Measurements from ENCODE around the gene TENM4. TPM values are rescaled to one million over a fixed set of nuclear protein-coding genes. Genes with fewer than 3 reads are reported as not detected.

The TENM4 gene
- total RNA-seq, 1 experiment from 2014 or later = 25.0 TPM

DNA sequence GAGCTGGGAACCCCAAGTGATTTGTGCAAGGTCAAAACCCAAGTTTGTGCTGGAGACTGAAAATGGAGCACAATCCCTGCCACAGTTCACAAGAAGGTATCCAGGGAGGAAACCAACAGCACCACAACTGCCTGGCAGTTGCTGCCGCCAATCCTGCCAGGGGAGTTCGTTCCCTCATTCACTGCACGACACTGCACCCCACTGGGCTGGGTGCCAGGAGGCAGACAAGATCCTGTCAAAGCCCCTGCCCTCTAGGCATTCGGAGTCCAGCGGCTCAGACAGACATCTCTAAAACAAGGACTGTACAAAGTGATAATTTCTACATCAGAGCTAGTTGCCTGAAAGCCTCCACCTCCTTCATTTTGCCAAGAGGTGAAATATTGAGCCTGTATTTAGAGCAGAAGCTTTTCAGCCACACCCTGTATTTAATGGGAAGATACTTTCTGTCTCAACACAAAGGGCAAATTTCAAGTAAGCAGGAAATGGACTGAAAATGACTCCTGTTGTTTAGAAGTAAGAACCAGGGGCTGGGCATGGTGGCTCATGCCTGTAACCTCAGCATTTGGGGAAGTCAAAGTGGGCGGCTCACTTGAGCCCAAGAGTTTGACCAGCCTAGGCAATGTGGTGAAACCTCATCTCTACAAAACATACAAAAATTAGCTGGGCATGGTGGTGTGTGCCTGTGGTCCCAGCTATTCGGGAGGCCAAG, 588.8 kb downstream of the TENM4 start:
- DNase-seq (ENCODE audit: low spot score) (no peak), ATAC-seq (no peak)
- no peak for TF ChIP-seq JAZF1 (CRISPR knock-in tag; IDR thresholded peaks at IDR 0.05)
- no peak for TF ChIP-seq SMAD3 (CRISPR knock-in tag; IDR thresholded peaks at IDR 0.05; ENCODE audit: borderline replicate concordance)
- no peak for TF ChIP-seq CREM (CRISPR knock-in tag; IDR thresholded peaks at IDR 0.05)
- TF ChIP-seq, protein P1, sequence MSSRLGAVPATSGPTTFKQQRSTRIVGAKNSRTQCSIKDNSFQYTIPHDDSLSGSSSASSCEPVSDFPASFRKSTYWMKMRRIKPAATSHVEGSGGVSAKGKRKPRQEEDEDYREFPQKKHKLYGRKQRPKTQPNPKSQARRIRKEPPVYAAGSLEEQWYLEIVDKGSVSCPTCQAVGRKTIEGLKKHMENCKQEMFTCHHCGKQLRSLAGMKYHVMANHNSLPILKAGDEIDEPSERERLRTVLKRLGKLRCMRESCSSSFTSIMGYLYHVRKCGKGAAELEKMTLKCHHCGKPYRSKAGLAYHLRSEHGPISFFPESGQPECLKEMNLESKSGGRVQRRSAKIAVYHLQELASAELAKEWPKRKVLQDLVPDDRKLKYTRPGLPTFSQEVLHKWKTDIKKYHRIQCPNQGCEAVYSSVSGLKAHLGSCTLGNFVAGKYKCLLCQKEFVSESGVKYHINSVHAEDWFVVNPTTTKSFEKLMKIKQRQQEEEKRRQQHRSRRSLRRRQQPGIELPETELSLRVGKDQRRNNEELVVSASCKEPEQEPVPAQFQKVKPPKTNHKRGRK (CRISPR knock-in tag; IDR thresholded peaks at IDR 0.05; ENCODE audit: borderline replicate concordance) = no peak
- TF ChIP-seq, protein P2, sequence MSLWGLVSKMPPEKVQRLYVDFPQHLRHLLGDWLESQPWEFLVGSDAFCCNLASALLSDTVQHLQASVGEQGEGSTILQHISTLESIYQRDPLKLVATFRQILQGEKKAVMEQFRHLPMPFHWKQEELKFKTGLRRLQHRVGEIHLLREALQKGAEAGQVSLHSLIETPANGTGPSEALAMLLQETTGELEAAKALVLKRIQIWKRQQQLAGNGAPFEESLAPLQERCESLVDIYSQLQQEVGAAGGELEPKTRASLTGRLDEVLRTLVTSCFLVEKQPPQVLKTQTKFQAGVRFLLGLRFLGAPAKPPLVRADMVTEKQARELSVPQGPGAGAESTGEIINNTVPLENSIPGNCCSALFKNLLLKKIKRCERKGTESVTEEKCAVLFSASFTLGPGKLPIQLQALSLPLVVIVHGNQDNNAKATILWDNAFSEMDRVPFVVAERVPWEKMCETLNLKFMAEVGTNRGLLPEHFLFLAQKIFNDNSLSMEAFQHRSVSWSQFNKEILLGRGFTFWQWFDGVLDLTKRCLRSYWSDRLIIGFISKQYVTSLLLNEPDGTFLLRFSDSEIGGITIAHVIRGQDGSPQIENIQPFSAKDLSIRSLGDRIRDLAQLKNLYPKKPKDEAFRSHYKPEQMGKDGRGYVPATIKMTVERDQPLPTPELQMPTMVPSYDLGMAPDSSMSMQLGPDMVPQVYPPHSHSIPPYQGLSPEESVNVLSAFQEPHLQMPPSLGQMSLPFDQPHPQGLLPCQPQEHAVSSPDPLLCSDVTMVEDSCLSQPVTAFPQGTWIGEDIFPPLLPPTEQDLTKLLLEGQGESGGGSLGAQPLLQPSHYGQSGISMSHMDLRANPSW (CRISPR knock-in tag; conservative IDR thresholded peaks at IDR 0.05; ENCODE audit: low read depth) = no peak
- TF ChIP-seq, protein P3, sequence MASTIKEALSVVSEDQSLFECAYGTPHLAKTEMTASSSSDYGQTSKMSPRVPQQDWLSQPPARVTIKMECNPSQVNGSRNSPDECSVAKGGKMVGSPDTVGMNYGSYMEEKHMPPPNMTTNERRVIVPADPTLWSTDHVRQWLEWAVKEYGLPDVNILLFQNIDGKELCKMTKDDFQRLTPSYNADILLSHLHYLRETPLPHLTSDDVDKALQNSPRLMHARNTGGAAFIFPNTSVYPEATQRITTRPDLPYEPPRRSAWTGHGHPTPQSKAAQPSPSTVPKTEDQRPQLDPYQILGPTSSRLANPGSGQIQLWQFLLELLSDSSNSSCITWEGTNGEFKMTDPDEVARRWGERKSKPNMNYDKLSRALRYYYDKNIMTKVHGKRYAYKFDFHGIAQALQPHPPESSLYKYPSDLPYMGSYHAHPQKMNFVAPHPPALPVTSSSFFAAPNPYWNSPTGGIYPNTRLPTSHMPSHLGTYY (CRISPR knock-in tag; IDR thresholded peaks at IDR 0.05) = no peak
- TF ChIP-seq ATF1 (CRISPR knock-in tag; IDR thresholded peaks at IDR 0.05) = no peak
- TF ChIP-seq, protein P4, sequence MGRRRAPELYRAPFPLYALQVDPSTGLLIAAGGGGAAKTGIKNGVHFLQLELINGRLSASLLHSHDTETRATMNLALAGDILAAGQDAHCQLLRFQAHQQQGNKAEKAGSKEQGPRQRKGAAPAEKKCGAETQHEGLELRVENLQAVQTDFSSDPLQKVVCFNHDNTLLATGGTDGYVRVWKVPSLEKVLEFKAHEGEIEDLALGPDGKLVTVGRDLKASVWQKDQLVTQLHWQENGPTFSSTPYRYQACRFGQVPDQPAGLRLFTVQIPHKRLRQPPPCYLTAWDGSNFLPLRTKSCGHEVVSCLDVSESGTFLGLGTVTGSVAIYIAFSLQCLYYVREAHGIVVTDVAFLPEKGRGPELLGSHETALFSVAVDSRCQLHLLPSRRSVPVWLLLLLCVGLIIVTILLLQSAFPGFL (CRISPR knock-in tag; IDR thresholded peaks at IDR 0.05; ENCODE audit: borderline replicate concordance) = no peak
- no peak for TF ChIP-seq CREB1 (CRISPR knock-in tag; IDR thresholded peaks at IDR 0.05)
- no peaks in the 10 kb centered on the region for H3K36me3 Mint-ChIP-seq
- CTCF ChIA-PET = interaction anchor here (1.1 kb wide), 1 partner anchor 109 kb away, joined by 3 read pairs; no protein-coding TSS in a partner anchor
- H3K9me3 Mint-ChIP-seq = no peaks in the 10 kb centered on the region
- H3K4me3 Mint-ChIP-seq = no peak overlapping the region
- no peak overlapping the region for H3K27ac Mint-ChIP-seq
- no peaks in the 10 kb centered on the region for H3K27me3 Mint-ChIP-seq (ENCODE audit: low read depth)
- H3K4me1 Mint-ChIP-seq = no peaks in the 10 kb centered on the region
- POLR2A ChIA-PET = no interaction called here

DNA sequence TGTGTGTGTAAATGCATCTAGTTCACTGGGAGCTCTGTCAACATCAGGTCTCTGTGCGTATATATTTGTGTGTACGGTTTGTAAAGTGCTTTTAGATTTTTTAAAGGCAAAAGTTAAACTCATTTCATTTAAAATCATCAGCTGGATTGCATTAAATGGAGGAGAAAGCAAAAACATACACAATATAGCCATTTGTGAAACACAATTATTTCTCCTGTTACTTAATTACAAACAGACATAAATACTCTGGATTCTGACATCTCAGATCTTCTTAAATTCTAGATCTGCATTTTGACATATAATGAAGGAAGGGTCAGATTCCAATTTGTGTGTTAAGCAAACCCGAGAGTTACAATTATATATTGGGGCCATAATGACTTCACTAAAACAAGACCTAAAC, 590.8 kb downstream of the TENM4 start:
- no peak for ATAC-seq
- Mint-ChIP-seq H3K27ac (no peak overlapping the region), H3K9me3 (no peaks in the 10 kb centered on the region), H3K4me3 (no peak overlapping the region), H3K36me3 (no peaks in the 10 kb centered on the region), H3K4me1 (no peaks in the 10 kb centered on the region), H3K27me3 (ENCODE audit: low read depth) (no peaks in the 10 kb centered on the region)
- DNase-seq (ENCODE audit: low spot score) = no peak
- CTCF ChIA-PET = interaction anchor here (0.9 to 1.5 kb wide), 2 partner anchors 111 to 135 kb away, joined by 5 to 6 read pairs; no protein-coding TSS in a partner anchor
- POLR2A ChIA-PET = no interaction called here
- TF ChIP-seq SP1 (CRISPR knock-in tag; conservative IDR thresholded peaks at IDR 0.05) = no peak
- TF ChIP-seq ETV6 (CRISPR knock-in tag; IDR thresholded peaks at IDR 0.05) = no peak
- TF ChIP-seq NFE2L1 (CRISPR knock-in tag; IDR thresholded peaks at IDR 0.05) = no peak
- TF ChIP-seq SMAD4 (CRISPR knock-in tag; IDR thresholded peaks at IDR 0.05) = no peak
- TF ChIP-seq, protein P5, sequence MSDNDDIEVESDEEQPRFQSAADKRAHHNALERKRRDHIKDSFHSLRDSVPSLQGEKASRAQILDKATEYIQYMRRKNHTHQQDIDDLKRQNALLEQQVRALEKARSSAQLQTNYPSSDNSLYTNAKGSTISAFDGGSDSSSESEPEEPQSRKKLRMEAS (CRISPR knock-in tag; IDR thresholded peaks at IDR 0.05) = no peak
- TF ChIP-seq MYBL2 (CRISPR knock-in tag; IDR thresholded peaks at IDR 0.05) = no peak
- no peak for TF ChIP-seq ZNF138 (CRISPR knock-in tag; conservative IDR thresholded peaks at IDR 0.05)
- TF ChIP-seq ATF1 (CRISPR knock-in tag; IDR thresholded peaks at IDR 0.05) = no peak
- no peak for TF ChIP-seq CBFB (CRISPR knock-in tag; IDR thresholded peaks at IDR 0.05; ENCODE audit: low read depth)
- no peak for TF ChIP-seq ZNF219 (CRISPR knock-in tag; IDR thresholded peaks at IDR 0.05; ENCODE audit: borderline replicate concordance)
- no peak for TF ChIP-seq ZNF121 (CRISPR knock-in tag; IDR thresholded peaks at IDR 0.05)
- no peak for TF ChIP-seq ZNF396 (CRISPR knock-in tag; IDR thresholded peaks at IDR 0.05; ENCODE audit: borderline replicate concordance)
- TF ChIP-seq, protein P6, sequence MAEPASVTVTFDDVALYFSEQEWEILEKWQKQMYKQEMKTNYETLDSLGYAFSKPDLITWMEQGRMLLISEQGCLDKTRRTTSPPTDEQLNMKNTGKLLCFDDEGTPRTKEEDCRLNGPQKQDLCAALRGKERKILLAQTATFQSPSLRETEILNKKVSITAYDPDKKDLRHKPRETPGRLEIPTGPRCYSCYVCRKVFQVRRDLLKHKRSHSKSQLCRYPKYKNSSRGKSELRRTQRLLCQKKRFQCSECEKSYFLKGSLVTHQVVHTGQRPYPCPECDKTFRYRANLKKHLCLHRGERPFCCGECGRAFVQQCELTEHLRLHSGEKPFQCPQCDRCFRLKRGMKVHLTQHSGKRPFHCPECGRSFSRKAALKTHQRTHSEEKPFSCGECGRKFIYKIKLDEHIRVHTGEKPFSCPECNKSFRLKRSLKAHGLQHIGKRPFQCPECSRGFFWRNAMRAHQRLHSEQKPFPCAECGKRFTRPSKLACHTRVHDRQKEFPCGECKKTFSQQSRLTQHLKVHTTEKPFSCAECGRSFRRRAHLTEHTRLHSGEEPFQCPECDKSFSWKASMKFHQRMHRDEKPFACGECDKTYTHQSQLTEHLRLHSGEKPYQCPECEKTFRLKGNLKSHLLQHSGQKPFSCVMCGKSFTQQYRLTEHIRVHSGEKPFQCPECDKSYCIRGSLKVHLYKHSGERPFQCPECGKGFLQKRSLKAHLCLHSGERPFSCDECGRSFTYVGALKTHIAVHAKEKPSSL (CRISPR knock-in tag; conservative IDR thresholded peaks at IDR 0.05) = no peak
- no peak for TF ChIP-seq TEAD4 (CRISPR knock-in tag; IDR thresholded peaks at IDR 0.05)
- TF ChIP-seq, protein P7, sequence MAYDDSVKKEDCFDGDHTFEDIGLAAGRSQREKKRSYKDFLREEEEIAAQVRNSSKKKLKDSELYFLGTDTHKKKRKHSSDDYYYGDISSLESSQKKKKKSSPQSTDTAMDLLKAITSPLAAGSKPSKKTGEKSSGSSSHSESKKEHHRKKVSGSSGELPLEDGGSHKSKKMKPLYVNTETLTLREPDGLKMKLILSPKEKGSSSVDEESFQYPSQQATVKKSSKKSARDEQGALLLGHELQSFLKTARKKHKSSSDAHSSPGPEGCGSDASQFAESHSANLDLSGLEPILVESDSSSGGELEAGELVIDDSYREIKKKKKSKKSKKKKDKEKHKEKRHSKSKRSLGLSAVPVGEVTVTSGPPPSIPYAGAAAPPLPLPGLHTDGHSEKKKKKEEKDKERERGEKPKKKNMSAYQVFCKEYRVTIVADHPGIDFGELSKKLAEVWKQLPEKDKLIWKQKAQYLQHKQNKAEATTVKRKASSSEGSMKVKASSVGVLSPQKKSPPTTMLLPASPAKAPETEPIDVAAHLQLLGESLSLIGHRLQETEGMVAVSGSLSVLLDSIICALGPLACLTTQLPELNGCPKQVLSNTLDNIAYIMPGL (CRISPR knock-in tag; IDR thresholded peaks at IDR 0.05) = no peak

All from WTC11 (cell line).